Measurements from ENCODE around the gene RAB11FIP4. TPM values are rescaled to one million over a fixed set of nuclear protein-coding genes. Genes with fewer than 3 reads are reported as not detected.

RAB11FIP4 gene
- total and polyA plus RNA-seq, 4 donors: 1.5 to 16.0 (median 3.3) TPM

DNA sequence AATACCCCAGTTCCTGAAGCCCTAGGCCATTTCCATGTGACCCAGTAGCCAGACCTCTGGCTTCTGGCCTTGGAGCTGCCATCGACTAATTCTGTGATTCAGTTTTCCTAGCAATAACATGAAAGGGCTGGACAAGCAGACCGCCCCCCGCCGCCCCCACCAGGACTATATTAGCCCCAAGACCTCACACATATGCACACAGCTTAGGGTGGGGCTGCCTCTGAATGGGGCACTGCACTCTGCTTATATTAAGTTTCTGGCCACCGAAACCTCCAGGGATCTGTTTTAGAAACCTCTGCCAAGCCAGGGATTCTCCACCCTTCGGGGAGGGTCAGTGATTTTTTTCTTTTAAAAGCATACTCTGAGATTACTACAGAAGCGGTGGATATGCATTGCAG, 2.3 kb downstream of the RAB11FIP4 start:
- WGBS: 87% methylated on average over 7 of the region's 7 CpGs
- Histone ChIP-seq H3K9me3 (ENCODE audit: control insufficient read depth in 4 of 4, low read length in 3 of 4) (no peaks in the 10 kb centered on the region), H3K4me3 (ENCODE audit: low read depth in 1 of 3, low read length in 3 of 3) (no peak overlapping the region), H3K27me3 (ENCODE audit: control insufficient read depth in 4 of 4, insufficient read depth in 4 of 4, low read length in 3 of 4) (peaks cover 0 to 5% (median 3%) of the 10 kb centered on the region in 4 donors), H3K9ac (ENCODE audit: low read depth in 1 of 2, low read length in 2 of 2) (no peak overlapping the region), H3K27ac (ENCODE audit: low read depth in 1 of 2, low read length in 2 of 2) (no peak overlapping the region), H3K36me3 (ENCODE audit: control insufficient read depth in 4 of 4, insufficient read depth in 3 of 4, low read depth in 1 of 4, low read length in 3 of 4) (no peaks in the 10 kb centered on the region), H3K4me1 (ENCODE audit: control insufficient read depth in 4 of 4, insufficient read depth in 4 of 4, low read length in 3 of 4) (peaks cover 0 to 10% (median 2%) of the 10 kb centered on the region in 4 donors)
- DNase-seq (ENCODE audit: low spot score): no peak
- TF ChIP-seq NR2F2 (IDR thresholded peaks at IDR 0.05) (no peak), CTCF (IDR thresholded peaks at IDR 0.05; ENCODE audit: low read depth, low read length, missing input control) (no peak), ATF3 (IDR thresholded peaks at IDR 0.05) (no peak), HNF4A (conservative IDR thresholded peaks at IDR 0.05) (no peak), JUND (IDR thresholded peaks at IDR 0.05) (no peak), HNF4G (IDR thresholded peaks at IDR 0.05) (no peak), YY1 (IDR thresholded peaks at IDR 0.05) (no peak), TAF1 (conservative IDR thresholded peaks at IDR 0.05) (no peak), GABPA (IDR thresholded peaks at IDR 0.05 in 1 of 2, conservative IDR thresholded peaks at IDR 0.05 in 1 of 2) (no peak), ZBTB33 (IDR thresholded peaks at IDR 0.05) (no peak), FOXA1 (IDR thresholded peaks at IDR 0.05) (no peak), FOXA2 (IDR thresholded peaks at IDR 0.05) (no peak), RXRA (IDR thresholded peaks at IDR 0.05) (no peak), RAD21 (IDR thresholded peaks at IDR 0.05) (no peak), SP1 (IDR thresholded peaks at IDR 0.05) (no peak), EGR1 (IDR thresholded peaks at IDR 0.05; ENCODE audit: low read depth in 2 of 2) (no peak)
- TF ChIP-seq, protein P1, sequence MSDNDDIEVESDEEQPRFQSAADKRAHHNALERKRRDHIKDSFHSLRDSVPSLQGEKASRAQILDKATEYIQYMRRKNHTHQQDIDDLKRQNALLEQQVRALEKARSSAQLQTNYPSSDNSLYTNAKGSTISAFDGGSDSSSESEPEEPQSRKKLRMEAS (IDR thresholded peaks at IDR 0.05): no peak
- TF ChIP-seq, protein P2, sequence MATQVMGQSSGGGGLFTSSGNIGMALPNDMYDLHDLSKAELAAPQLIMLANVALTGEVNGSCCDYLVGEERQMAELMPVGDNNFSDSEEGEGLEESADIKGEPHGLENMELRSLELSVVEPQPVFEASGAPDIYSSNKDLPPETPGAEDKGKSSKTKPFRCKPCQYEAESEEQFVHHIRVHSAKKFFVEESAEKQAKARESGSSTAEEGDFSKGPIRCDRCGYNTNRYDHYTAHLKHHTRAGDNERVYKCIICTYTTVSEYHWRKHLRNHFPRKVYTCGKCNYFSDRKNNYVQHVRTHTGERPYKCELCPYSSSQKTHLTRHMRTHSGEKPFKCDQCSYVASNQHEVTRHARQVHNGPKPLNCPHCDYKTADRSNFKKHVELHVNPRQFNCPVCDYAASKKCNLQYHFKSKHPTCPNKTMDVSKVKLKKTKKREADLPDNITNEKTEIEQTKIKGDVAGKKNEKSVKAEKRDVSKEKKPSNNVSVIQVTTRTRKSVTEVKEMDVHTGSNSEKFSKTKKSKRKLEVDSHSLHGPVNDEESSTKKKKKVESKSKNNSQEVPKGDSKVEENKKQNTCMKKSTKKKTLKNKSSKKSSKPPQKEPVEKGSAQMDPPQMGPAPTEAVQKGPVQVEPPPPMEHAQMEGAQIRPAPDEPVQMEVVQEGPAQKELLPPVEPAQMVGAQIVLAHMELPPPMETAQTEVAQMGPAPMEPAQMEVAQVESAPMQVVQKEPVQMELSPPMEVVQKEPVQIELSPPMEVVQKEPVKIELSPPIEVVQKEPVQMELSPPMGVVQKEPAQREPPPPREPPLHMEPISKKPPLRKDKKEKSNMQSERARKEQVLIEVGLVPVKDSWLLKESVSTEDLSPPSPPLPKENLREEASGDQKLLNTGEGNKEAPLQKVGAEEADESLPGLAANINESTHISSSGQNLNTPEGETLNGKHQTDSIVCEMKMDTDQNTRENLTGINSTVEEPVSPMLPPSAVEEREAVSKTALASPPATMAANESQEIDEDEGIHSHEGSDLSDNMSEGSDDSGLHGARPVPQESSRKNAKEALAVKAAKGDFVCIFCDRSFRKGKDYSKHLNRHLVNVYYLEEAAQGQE (IDR thresholded peaks at IDR 0.05): no peak

Measured in liver (tissue), 9 donors.